ENCODE results near the gene TBC1D22A. TPM values are rescaled to one million over a fixed set of nuclear protein-coding genes. Genes with fewer than 3 reads are reported as not detected.

TBC1D22A gene
- total RNA-seq, 4 donors from 2014 or later = 16.2 to 22.2 (median 17.8) TPM

GRCh38 chr22:47105085-47105484 is 342.6 kb downstream of the TBC1D22A start:
- 88 to 90% methylated on average over 4 of the region's 4 CpGs for WGBS, 2 donors (ENCODE audit: low coverage in 1 of 2)
- no peak overlapping the region for H3K27ac ChIP-seq
- no peaks in the 10 kb centered on the region for H3K27me3 ChIP-seq
- H3K36me3 ChIP-seq = peaks cover 0 to 10% of the 10 kb centered on the region in 2 donors
- TF ChIP-seq EP300 (IDR thresholded peaks at IDR 0.05) (no peak), POLR2AphosphoS5 (IDR thresholded peaks at IDR 0.05) (no peak), POLR2A (IDR thresholded peaks at IDR 0.05) (no peak), CTCF (IDR thresholded peaks at IDR 0.05) (no peak)
- no peak for ATAC-seq
- H3K4me3 ChIP-seq = no peak overlapping the region
- no peaks in the 10 kb centered on the region for H3K9me3 ChIP-seq
- H3K4me1 ChIP-seq = no peaks in the 10 kb centered on the region

- H3K36me3 ChIP-seq = peaks cover 0 to 13% of the 10 kb centered on the region in 2 donors
- H3K4me1 ChIP-seq = no peaks in the 10 kb centered on the region
- 97 to 100% methylated on average over 4 to 5 of the region's 5 CpGs for WGBS, 2 donors (ENCODE audit: low coverage in 1 of 2)
- TF ChIP-seq CTCF (IDR thresholded peaks at IDR 0.05) (no peak), EP300 (IDR thresholded peaks at IDR 0.05) (no peak), POLR2AphosphoS5 (IDR thresholded peaks at IDR 0.05) (no peak), POLR2A (IDR thresholded peaks at IDR 0.05) (no peak)
- H3K9me3 ChIP-seq = no peaks in the 10 kb centered on the region
- H3K4me3 ChIP-seq = no peak overlapping the region
- H3K27ac ChIP-seq = no peak overlapping the region
- no peak for ATAC-seq
- H3K27me3 ChIP-seq = no peaks in the 10 kb centered on the region
These were observed 344.4 kb downstream of the TBC1D22A start for GRCh38 chr22:47106806-47107205.

- 68 to 79% methylated on average over 2 of the region's 2 CpGs for WGBS, 2 donors (ENCODE audit: low coverage in 1 of 2)
- no peaks in the 10 kb centered on the region for H3K9me3 ChIP-seq
- no peak overlapping the region for H3K4me3 ChIP-seq
- no peaks in the 10 kb centered on the region for H3K27me3 ChIP-seq
- H3K27ac ChIP-seq = no peak overlapping the region
- H3K36me3 ChIP-seq = peaks cover 0 to 17% of the 10 kb centered on the region in 2 donors
- no peaks in the 10 kb centered on the region for H3K4me1 ChIP-seq
- no peak for ATAC-seq
- no peak for TF ChIP-seq CTCF (IDR thresholded peaks at IDR 0.05)
- no peak for TF ChIP-seq POLR2AphosphoS5 (IDR thresholded peaks at IDR 0.05)
- TF ChIP-seq EP300 (IDR thresholded peaks at IDR 0.05) = no peak
- no peak for TF ChIP-seq POLR2A (IDR thresholded peaks at IDR 0.05)
These were observed 345.0 kb downstream of the TBC1D22A start for GRCh38 chr22:47107431-47107830.

GRCh38 chr22:47110817-47111443 is 348.5 kb downstream of the TBC1D22A start:
- 80 to 95% methylated on average over 10 to 12 of the region's 18 CpGs for WGBS, 2 donors (ENCODE audit: low coverage in 1 of 2)
- H3K27ac ChIP-seq = no peak overlapping the region
- H3K9me3 ChIP-seq = no peaks in the 10 kb centered on the region
- no peak for ATAC-seq
- no peak for TF ChIP-seq EP300 (IDR thresholded peaks at IDR 0.05)
- no peak for TF ChIP-seq POLR2A (IDR thresholded peaks at IDR 0.05)
- TF ChIP-seq POLR2AphosphoS5 (IDR thresholded peaks at IDR 0.05) = no peak
- TF ChIP-seq CTCF (IDR thresholded peaks at IDR 0.05) = no peak
- no peak overlapping the region for H3K4me3 ChIP-seq
- H3K4me1 ChIP-seq = no peaks in the 10 kb centered on the region
- no peaks in the 10 kb centered on the region for H3K27me3 ChIP-seq
- H3K36me3 ChIP-seq = peaks cover 0 to 25% of the 10 kb centered on the region in 2 donors

All from gastroesophageal sphincter (tissue), 4 donors.